NT2/D1 (cell line): Measurements from ENCODE around the gene EIF4E.

Experiments used
- SUZ12 ChIP-seq: IDR thresholded peaks from 2 replicates; pipeline ENCODE4 v1.6.1; 2011; ENCODE audit not compliant: insufficient read length, insufficient read depth; ENCODE audit errors: extremely low read depth
- YY1 ChIP-seq: IDR thresholded peaks from 2 replicates; pipeline ENCODE4 v1.6.1; 2011; ENCODE audit not compliant: insufficient read length, insufficient read depth
- ZNF274 ChIP-seq: IDR thresholded peaks from 2 replicates; pipeline ENCODE4 v1.6.1; 2011; ENCODE audit warnings: mild to moderate bottlenecking, low read depth, low read length

DNA sequence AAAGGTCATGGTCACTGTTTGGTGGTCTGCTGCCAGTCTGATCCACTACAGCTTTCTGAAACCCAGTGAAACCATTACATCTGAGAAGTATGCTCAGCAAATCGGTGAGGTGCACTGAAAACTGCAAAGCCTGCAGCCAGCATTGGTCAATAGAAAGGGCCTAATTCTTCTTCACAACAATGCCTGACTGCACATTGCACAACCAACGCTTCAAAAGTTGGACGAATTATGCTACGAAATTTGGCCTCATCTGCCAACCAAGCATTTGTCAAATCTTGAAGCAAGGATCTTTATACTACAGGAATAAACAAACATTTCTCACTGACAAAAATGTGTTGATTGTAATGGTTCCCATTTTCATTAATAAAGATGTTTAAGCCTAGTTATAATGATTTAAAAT, 90.4 kb downstream of the EIF4E start:
- TF ChIP-seq SUZ12 (no peak), ZNF274 (no peak), YY1 (no peak)
